Measurements from ENCODE around the gene CRY1. TPM values are rescaled to one million over a fixed set of nuclear protein-coding genes. Genes with fewer than 3 reads are reported as not detected.

CRY1 gene
- total RNA-seq, 2 experiments from 2014 or later = 70.7 to 77.4 TPM

DNA sequence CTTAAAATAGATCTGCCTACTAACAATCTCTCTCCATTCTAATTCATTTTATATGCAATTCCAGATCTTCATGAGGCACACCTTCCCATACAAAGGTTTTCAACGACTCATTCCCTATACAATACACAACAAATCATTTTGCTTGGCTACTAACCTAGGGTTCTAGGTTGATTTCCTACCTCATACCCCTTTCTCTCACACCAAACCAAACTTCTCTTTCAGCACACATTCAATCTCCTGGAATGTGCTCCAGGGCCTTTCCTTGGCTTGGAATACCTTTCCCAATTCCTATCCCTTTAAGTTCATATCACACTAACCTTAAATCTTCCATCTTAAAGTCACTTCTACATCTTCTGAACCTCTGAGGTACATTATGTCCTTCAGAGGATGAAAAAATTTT is 67.7 kb downstream of the CRY1 start:
- Mint-ChIP-seq H3K27ac (peak overlapping the region; percentile 10), H3K36me3 (ENCODE audit: low read depth) (peaks cover 8% of the 10 kb centered on the region), H3K9me3 (no peaks in the 10 kb centered on the region), H3K4me3 (no peak overlapping the region), H3K4me1 (ENCODE audit: low read depth) (peaks cover 59% of the 10 kb centered on the region), H3K27me3 (no peaks in the 10 kb centered on the region)
- TF ChIP-seq, protein P1, sequence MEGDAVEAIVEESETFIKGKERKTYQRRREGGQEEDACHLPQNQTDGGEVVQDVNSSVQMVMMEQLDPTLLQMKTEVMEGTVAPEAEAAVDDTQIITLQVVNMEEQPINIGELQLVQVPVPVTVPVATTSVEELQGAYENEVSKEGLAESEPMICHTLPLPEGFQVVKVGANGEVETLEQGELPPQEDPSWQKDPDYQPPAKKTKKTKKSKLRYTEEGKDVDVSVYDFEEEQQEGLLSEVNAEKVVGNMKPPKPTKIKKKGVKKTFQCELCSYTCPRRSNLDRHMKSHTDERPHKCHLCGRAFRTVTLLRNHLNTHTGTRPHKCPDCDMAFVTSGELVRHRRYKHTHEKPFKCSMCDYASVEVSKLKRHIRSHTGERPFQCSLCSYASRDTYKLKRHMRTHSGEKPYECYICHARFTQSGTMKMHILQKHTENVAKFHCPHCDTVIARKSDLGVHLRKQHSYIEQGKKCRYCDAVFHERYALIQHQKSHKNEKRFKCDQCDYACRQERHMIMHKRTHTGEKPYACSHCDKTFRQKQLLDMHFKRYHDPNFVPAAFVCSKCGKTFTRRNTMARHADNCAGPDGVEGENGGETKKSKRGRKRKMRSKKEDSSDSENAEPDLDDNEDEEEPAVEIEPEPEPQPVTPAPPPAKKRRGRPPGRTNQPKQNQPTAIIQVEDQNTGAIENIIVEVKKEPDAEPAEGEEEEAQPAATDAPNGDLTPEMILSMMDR (IDR thresholded peaks at IDR 0.05) = no peak
- H3K4me1 ChIP-seq (ENCODE audit: insufficient read depth, low read length) = peaks cover 10% of the 10 kb centered on the region
- no peak overlapping the region for H3K4me3 ChIP-seq (ENCODE audit: low read length)
- ATAC-seq (ENCODE audit: poor library complexity) = no peak
- DNase-seq = no peak
- POLR2A ChIA-PET = no interaction called here
- intact Hi-C loops (cut with DNase I, micrococcal nuclease) = loop anchor here in 1 of 2 experiments (5.0 kb wide), 2 partner anchors 42 to 67 kb away; partner anchors contain the start of gene CRY1
- no peaks in the 10 kb centered on the region for H3K27me3 ChIP-seq (ENCODE audit: control insufficient read depth in 1 of 2, insufficient read depth in 2 of 2, low read length in 2 of 2)
- H3K9me3 ChIP-seq (ENCODE audit: control insufficient read depth in 1 of 2, insufficient read depth in 1 of 2, low read length in 2 of 2) = no peaks in the 10 kb centered on the region
- H3K27ac ChIP-seq (ENCODE audit: low read depth in 1 of 2, low read length in 2 of 2) = peak overlapping the region in 1 of 2 donors; percentile 2
- CTCF ChIA-PET = no interaction called here
- H3K36me3 ChIP-seq (ENCODE audit: insufficient read depth, low read length) = peaks cover 2% of the 10 kb centered on the region

DNA sequence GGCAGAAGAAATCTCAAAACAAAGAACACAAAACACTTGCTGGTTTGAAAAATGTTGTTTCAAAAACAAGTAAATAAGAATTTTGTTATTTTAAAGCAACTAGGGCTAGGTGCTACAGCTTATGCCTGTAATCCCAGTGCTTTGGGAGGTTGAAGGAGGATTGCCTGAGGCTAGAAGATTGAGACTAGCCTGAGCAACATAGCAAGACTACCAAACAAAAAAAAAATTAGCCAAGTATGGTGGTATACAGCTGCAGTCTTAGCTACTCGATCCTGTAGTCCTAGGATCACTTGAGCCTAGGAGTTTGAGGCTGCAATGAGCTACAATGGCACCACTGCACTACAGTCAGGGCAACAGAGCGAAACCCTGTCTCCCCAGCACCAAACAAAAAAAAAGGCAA is 73.8 kb downstream of the CRY1 start:
- Mint-ChIP-seq H3K4me3 (no peak overlapping the region), H3K27me3 (no peaks in the 10 kb centered on the region), H3K36me3 (ENCODE audit: low read depth) (peaks cover 39% of the 10 kb centered on the region), H3K9me3 (no peaks in the 10 kb centered on the region), H3K4me1 (ENCODE audit: low read depth) (peaks cover 12% of the 10 kb centered on the region), H3K27ac (no peak overlapping the region)
- no peak overlapping the region for H3K4me3 ChIP-seq (ENCODE audit: low read length)
- no peak for DNase-seq
- CTCF ChIA-PET = interaction anchor here (1.0 kb wide), 1 partner anchor 33 kb away, joined by 3 read pairs; the partner anchor contains the start of gene MTERF2
- no peaks in the 10 kb centered on the region for H3K27me3 ChIP-seq (ENCODE audit: control insufficient read depth in 1 of 2, insufficient read depth in 2 of 2, low read length in 2 of 2)
- H3K9me3 ChIP-seq (ENCODE audit: control insufficient read depth in 1 of 2, insufficient read depth in 1 of 2, low read length in 2 of 2) = no peaks in the 10 kb centered on the region
- peaks cover 2% of the 10 kb centered on the region for H3K36me3 ChIP-seq (ENCODE audit: insufficient read depth, low read length)
- ATAC-seq (ENCODE audit: poor library complexity) = no peak
- intact Hi-C loops (cut with DNase I, micrococcal nuclease) = loop anchor here in 1 of 2 experiments (5.0 kb wide), 1 partner anchor 48 kb away; no protein-coding TSS in a partner anchor
- TF ChIP-seq, protein P1 (IDR thresholded peaks at IDR 0.05) = no peak
- POLR2A ChIA-PET = no interaction called here
- H3K27ac ChIP-seq (ENCODE audit: low read depth in 1 of 2, low read length in 2 of 2) = no peak overlapping the region
- H3K4me1 ChIP-seq (ENCODE audit: insufficient read depth, low read length) = no peaks in the 10 kb centered on the region

DNA sequence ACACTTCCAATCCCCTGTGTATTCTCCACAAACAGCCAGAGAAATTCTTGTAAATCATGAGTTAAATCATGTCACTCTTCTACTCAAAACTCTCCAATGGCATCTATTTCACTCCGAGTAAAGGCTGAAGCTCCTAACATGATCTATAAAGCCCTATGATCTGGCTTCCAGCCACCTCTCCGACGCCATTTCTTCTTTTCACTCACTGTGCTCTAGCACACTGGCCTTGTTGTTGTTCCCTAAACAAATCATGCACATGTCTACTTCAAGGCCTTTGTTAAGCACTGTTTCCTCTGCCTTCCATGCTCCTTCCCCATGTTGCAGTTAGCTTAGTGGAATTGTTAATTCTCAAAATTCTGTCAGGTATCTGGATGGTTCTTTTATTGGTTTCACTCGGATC is 76.3 kb downstream of the CRY1 start:
- Histone ChIP-seq H3K4me3 (ENCODE audit: low read length) (no peak overlapping the region), H3K4me1 (ENCODE audit: insufficient read depth, low read length) (no peaks in the 10 kb centered on the region), H3K36me3 (ENCODE audit: insufficient read depth, low read length) (peaks cover 2% of the 10 kb centered on the region), H3K9me3 (ENCODE audit: control insufficient read depth in 1 of 2, insufficient read depth in 1 of 2, low read length in 2 of 2) (no peaks in the 10 kb centered on the region), H3K27me3 (ENCODE audit: control insufficient read depth in 1 of 2, insufficient read depth in 2 of 2, low read length in 2 of 2) (no peaks in the 10 kb centered on the region), H3K27ac (ENCODE audit: low read depth in 1 of 2, low read length in 2 of 2) (no peak overlapping the region)
- intact Hi-C loops (cut with DNase I, micrococcal nuclease) = loop anchor here in 1 of 2 experiments (5.0 kb wide), 1 partner anchor 50 kb away; no protein-coding TSS in a partner anchor
- DNase-seq = no peak
- Mint-ChIP-seq H3K36me3 (ENCODE audit: low read depth) (peaks cover 59% of the 10 kb centered on the region), H3K27ac (no peak overlapping the region), H3K27me3 (no peaks in the 10 kb centered on the region), H3K4me3 (no peak overlapping the region), H3K9me3 (no peaks in the 10 kb centered on the region), H3K4me1 (ENCODE audit: low read depth) (no peaks in the 10 kb centered on the region)
- TF ChIP-seq, protein P1 (IDR thresholded peaks at IDR 0.05) = no peak
- ChIA-PET CTCF (no interaction called here), POLR2A (no interaction called here)
- no peak for ATAC-seq (ENCODE audit: poor library complexity)

Measured in CD4-positive, alpha-beta T cell (primary cell).